CD4-positive, CD25-positive, alpha-beta regulatory T cell (primary cell): ENCODE results near the gene ARID3A. TPM values are rescaled to one million over a fixed set of nuclear protein-coding genes. Genes with fewer than 3 reads are reported as not detected.
"Not testable (repeated sequence)": the region's sequence is repeated elsewhere in the genome, so short reads cannot be mapped to it uniquely, and the experiment has no call there.

Experiments used
- ATAC-seq, 2 donors: fragments of 150-1000 bp; cut with Tn5 transposase; one replicate each; pipeline ENCODE4 v1.10.0; 2021; ENCODE audit warnings: low read depth in 2 of 2, moderate number of reproducible peaks in 2 of 2, moderate library complexity in 1 of 2
- DNase-seq, 3 donors: peaks; one replicate each; pipeline versions ENCODE4 v3.0.0 to v3.0.0-alpha.2; 2012 to 2022; ENCODE audit warnings: mixed read lengths in 1 of 3
- H3K27ac ChIP-seq: one replicate; pipeline ENCODE4 v1.7.0; 2013; ENCODE audit warnings: mild to moderate bottlenecking, low read length; ENCODE audit not compliant: insufficient read depth, poor library complexity, severe bottlenecking
- H3K27me3 ChIP-seq: one replicate; pipeline ENCODE4 v1.7.0; 2013; ENCODE audit warnings: low read length; ENCODE audit not compliant: control insufficient read depth, insufficient read depth
- H3K36me3 ChIP-seq: one replicate; pipeline ENCODE4 v1.7.0; 2013; ENCODE audit warnings: mild to moderate bottlenecking, low read length, moderate library complexity; ENCODE audit not compliant: control insufficient read depth, insufficient read depth
- H3K4me1 ChIP-seq: 2 replicates; pipeline ENCODE4 v1.7.0; 2013; ENCODE audit warnings: mild to moderate bottlenecking, low read length; ENCODE audit not compliant: insufficient read depth, control insufficient read depth, poor library complexity, severe bottlenecking
- H3K4me3 ChIP-seq: one replicate; pipeline ENCODE4 v1.7.0; 2013; ENCODE audit warnings: low read depth, mild to moderate bottlenecking, low read length, moderate library complexity
- H3K9me3 ChIP-seq, 2 experiments: 1 replicate in 1 of 2; 2 replicates in 1 of 2; pipeline ENCODE4 v1.7.0; 2013; ENCODE audit warnings: low read length in 2 of 2, mild to moderate bottlenecking in 1 of 2, moderate library complexity in 1 of 2; ENCODE audit not compliant: control insufficient read depth in 2 of 2
- H3K27ac Mint-ChIP-seq, 3 donors: one replicate each; pipeline ENCODE4 v1.8.0; 2020 to 2022; ENCODE audit warnings: mild to moderate bottlenecking in 3 of 3, mixed read lengths in 3 of 3, moderate library complexity in 2 of 3
- H3K27me3 Mint-ChIP-seq: one replicate; pipeline ENCODE4 v1.8.0; 2022; ENCODE audit warnings: mild to moderate bottlenecking, mixed read lengths
- H3K36me3 Mint-ChIP-seq: one replicate; pipeline ENCODE4 v1.8.0; 2020; ENCODE audit warnings: mixed read lengths
- H3K4me1 Mint-ChIP-seq, 4 donors: one replicate each; pipeline ENCODE4 v1.8.0; 2020 to 2022; ENCODE audit warnings: mixed read lengths in 4 of 4, mild to moderate bottlenecking in 1 of 4
- H3K4me3 Mint-ChIP-seq, 4 donors: one replicate each; pipeline ENCODE4 v1.8.0; 2020 to 2022; ENCODE audit warnings: mild to moderate bottlenecking in 4 of 4, mixed read lengths in 4 of 4, moderate library complexity in 3 of 4
- H3K9me3 Mint-ChIP-seq, 7 donors: one replicate each; pipeline ENCODE4 v1.8.0; 2020 to 2022; ENCODE audit warnings: mixed read lengths in 7 of 7, mild to moderate bottlenecking in 3 of 7, moderate library complexity in 2 of 7
- polyA plus RNA-seq, 4 donors: library from polyadenylated mRNA; unstranded; fragments of 300-500 nt; fragmentation: Illumina TruSeq; gene quantifications; one replicate each; pipeline ENCODE4 v1.2.3, GENCODE V29; 2021
- total RNA-seq: library from RNA; stranded (reverse); gene quantifications from one replicate; pipeline ENCODE4 v1.2.3, GENCODE V29; 2022

Gene ARID3A, protein sequence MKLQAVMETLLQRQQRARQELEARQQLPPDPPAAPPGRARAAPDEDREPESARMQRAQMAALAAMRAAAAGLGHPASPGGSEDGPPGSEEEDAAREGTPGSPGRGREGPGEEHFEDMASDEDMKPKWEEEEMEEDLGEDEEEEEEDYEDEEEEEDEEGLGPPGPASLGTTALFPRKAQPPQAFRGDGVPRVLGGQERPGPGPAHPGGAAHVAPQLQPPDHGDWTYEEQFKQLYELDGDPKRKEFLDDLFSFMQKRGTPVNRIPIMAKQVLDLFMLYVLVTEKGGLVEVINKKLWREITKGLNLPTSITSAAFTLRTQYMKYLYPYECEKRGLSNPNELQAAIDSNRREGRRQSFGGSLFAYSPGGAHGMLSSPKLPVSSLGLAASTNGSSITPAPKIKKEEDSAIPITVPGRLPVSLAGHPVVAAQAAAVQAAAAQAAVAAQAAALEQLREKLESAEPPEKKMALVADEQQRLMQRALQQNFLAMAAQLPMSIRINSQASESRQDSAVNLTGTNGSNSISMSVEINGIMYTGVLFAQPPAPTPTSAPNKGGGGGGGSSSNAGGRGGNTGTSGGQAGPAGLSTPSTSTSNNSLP
- total RNA-seq (14.4 TPM), polyA plus RNA-seq (1 to 10 TPM in 2 of 4 donors, under 1 TPM in 2; 0.63 to 1.4 (median 0.99) TPM)

DNA sequence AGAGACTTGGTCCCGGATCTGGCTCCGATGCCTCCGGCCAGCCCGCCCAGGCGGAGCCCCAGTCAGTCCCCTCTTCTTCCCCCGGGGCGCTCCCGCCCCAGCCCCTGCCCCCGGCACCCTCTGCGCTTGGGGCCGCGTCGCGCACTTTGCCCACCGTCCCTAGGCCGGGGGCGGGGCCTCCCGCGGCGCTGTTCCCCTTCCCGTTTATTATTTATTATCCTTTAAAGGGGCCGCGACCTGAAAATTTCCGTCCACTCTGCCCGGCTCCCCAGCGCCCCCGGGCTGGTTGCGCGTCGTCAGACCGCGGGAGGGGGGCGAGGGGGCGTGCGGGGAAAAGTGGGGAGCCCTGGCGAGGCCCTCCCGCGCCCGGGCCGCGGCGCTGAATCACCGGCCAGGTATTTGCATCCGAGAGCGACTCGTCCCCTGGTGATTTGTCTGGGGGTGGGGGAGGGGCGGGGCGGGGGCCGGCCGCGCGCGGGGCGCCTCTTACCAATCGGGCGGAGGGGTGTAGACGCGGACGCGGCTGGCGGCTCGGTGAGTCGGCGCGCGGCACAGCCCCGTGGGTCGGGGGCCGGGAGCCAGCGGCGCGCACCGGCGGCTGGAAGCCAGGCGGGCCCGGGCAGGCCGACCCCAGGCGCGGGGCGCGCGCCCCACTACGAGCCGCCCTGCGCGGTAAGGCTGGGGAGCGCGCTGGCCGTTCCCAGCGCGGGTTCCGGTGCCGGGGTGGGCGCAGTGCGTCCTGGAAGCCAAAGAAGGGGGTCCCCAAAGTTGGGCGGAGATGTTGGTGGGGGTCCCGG lies at the start of gene ARID3A:
Gene ARID3A (plus strand): TSS at position 510 of the 797 bp plus-strand sequence. CDS start 3,494 bp downstream, outside the sequence.
- peak within 1 kb of the TSS; percentile 65 for H3K4me3 ChIP-seq
- H3K9me3 ChIP-seq: no peaks in the 10 kb centered on the region

DNA sequence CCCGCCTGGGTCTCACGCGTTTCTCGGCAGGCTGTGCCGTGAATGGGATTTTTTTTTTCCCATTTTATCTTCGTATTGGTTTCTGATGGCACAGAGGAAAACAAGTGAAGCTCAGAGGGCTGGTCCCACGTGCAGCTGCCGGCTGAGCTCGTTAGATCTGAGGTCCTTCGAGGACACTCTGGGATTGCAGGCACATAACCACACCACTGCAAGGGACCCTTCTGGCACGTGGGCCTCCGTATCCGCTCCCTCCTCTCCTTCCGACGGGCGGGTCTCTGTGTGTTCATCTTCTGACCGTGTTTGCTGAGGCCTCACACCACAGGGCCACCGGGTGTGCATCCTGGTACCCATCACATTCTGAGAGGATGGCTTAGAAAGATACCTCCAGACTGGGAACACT lies 49.7 kb upstream of the ARID3A start:
- Mint-ChIP-seq H3K4me1 (peaks cover 0 to 17% (median 3%) of the 10 kb centered on the region in 4 donors), H3K4me3 (no peak overlapping the region), H3K27ac (peak overlapping the region in 1 of 3 donors; percentile 54), H3K36me3 (peaks cover 4% of the 10 kb centered on the region), H3K9me3 (peaks cover 0 to 3% (median 0%) of the 10 kb centered on the region in 7 donors), H3K27me3 (peaks cover 5% of the 10 kb centered on the region)
- H3K27ac ChIP-seq: no peak overlapping the region
- H3K27me3 ChIP-seq: no peaks in the 10 kb centered on the region
- peaks cover 14% of the 10 kb centered on the region for H3K4me1 ChIP-seq
- H3K36me3 ChIP-seq: peaks cover 18% of the 10 kb centered on the region
- DNase-seq (no peak), ATAC-seq (no peak)
- H3K9me3 ChIP-seq: no peaks in the 10 kb centered on the region
- H3K4me3 ChIP-seq: no peak overlapping the region

More for the DNA sequence above, at the start of gene ARID3A:
- Mint-ChIP-seq H3K4me3 (peak within 1 kb of the TSS; percentile 81 to 94 (median 85)), H3K27ac (peak within 1 kb of the TSS in 2 of 3 donors; percentile 43 to 46), H3K27me3 (peaks cover 17% of the 10 kb centered on the region), H3K36me3 (no peaks in the 10 kb centered on the region), H3K4me1 (peaks cover 0 to 27% (median 9%) of the 10 kb centered on the region in 4 donors), H3K9me3 (peaks cover 0 to 3% (median 0%) of the 10 kb centered on the region in 7 donors)
- peak; percentile 65 to 86 (median 83) for DNase-seq
- Histone ChIP-seq H3K36me3 (no peaks in the 10 kb centered on the region), H3K4me1 (peaks cover 30% of the 10 kb centered on the region), H3K27ac (peak within 1 kb of the TSS; percentile 69), H3K27me3 (no peaks in the 10 kb centered on the region)
- ATAC-seq: peak; percentile 75 to 77

DNA sequence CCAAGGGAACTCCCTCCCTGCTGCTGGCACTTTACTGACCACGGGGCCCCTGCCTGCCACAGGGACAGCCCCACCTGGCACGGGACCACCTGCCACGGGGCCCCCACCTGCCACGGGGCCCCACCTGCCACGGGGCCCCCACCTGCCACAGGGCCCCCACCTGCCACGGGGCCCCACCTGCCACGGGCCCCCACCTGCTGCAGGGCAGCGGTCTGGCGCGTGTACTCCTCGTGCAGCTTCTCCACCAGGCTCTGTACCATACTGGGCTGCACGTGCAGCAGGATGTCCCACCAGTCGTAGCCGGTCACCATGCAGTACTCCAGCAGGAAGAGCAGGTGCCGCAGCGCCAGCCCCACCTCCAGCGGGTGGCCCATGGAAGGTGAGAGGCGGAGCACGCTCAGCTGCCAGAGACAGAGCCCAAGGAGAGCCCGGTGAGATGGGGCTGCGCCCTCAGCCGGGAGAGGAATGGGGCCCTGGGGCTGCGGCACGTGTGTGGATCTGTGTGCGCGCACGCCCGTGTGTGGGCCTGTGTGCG lies 49.0 kb upstream of the ARID3A start:
- Mint-ChIP-seq H3K36me3 (peaks cover 4% of the 10 kb centered on the region), H3K4me3 (no peak overlapping the region)
- ATAC-seq: no peak

DNA sequence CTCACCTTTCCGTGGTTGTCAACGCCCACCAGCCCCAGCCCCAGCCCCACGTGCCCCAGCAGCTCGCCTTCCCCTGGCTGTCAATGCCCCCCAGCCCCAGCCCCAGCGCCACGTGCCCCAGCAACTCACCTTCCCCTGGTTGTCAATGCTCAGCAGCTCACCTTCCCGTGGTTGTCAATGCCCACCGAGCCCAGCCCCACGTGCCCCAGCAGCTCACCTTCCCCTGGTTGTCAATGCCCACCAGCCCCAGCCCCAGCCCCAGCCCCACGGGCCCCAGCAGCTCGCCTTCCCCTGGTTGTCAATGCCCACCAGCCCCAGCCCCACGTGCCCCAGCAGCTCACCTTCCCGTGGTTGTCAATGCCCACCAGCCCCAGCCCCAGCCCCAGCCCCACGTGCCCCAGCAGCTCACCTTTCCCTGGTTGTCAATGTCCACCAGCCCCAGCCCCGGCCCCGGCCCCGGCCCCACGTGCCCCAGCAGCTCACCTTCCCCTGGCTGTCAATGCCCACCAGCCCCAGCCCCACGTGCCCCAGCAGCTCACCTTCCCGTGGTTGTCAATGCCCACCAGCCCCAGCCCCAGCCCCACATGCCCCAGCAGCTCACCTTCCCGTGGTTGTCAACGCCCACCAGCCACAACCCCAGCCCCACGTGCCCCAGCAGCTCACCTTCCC lies 47.7 kb upstream of the ARID3A start:
- not testable (repeated sequence) for H3K27ac ChIP-seq, H3K4me3 ChIP-seq, ATAC-seq, H3K9me3 Mint-ChIP-seq, H3K4me3 Mint-ChIP-seq, H3K27me3 Mint-ChIP-seq, H3K4me1 ChIP-seq, H3K36me3 Mint-ChIP-seq, H3K9me3 ChIP-seq, H3K4me1 Mint-ChIP-seq, DNase-seq, H3K27me3 ChIP-seq
- peak overlapping the region in 1 of 3 donors; percentile 26 for H3K27ac Mint-ChIP-seq
- H3K36me3 ChIP-seq: peaks cover 35% of the 10 kb centered on the region

More for the DNA sequence above, 49.0 kb upstream of the ARID3A start:
- Histone ChIP-seq H3K27me3 (no peaks in the 10 kb centered on the region), H3K27ac (no peak overlapping the region), H3K36me3 (peaks cover 25% of the 10 kb centered on the region), H3K4me1 (peaks cover 13% of the 10 kb centered on the region), H3K9me3 (no peaks in the 10 kb centered on the region), H3K4me3 (no peak overlapping the region)
- H3K27ac Mint-ChIP-seq: peak overlapping the region in 1 of 3 donors; percentile 89
- H3K4me1 Mint-ChIP-seq: peaks cover 0 to 14% (median 3%) of the 10 kb centered on the region in 4 donors
- peaks cover 0 to 3% (median 0%) of the 10 kb centered on the region in 7 donors for H3K9me3 Mint-ChIP-seq
- DNase-seq: no peak
- H3K27me3 Mint-ChIP-seq: peaks cover 5% of the 10 kb centered on the region

DNA sequence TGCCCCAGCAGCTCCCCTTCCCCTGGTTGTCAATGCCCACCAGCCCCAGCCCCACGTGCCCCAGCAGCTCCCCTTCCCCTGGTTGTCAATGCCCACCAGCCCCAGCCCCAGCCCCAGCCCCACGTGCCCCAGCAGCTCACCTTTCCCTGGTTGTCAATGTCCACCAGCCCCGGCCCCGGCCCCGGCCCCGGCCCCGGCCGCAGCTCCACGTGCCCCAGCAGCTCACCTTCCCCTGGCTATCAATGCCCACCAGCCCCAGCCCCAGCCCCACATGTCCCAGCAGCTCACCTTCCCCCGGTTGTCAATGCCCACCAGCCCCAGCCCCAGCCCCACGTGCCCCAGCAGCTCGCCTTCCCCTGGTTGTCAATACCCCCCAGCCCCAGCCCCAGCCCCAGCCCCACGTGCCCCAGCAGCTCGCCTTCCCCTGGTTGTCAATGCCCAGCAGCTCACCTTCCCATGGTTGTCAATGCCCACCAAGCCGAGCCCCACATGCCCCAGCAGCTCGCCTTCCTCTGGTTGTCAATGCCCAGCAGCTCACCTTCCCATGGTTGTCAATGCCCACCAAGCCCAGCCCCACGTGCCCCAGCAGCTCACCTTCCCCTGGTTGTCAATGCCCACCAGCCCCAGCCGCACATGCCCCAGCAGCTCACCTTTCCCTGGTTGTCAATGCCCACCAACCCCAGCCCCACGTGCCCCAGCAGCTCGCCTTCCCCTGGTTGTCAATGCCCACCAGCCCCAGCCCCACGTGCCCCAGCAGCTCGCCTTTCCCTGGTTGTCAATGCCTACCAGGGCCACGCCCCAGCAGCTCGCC lies 46.9 kb upstream of the ARID3A start:
- not testable (repeated sequence) for H3K4me1 ChIP-seq, H3K4me3 Mint-ChIP-seq, H3K27me3 Mint-ChIP-seq, H3K4me3 ChIP-seq, H3K36me3 Mint-ChIP-seq, H3K27me3 ChIP-seq, H3K9me3 ChIP-seq, DNase-seq, H3K9me3 Mint-ChIP-seq, H3K4me1 Mint-ChIP-seq, H3K27ac ChIP-seq, ATAC-seq
- peak overlapping the region in 2 of 3 donors; percentile 1 to 86 for H3K27ac Mint-ChIP-seq
- peaks cover 39% of the 10 kb centered on the region for H3K36me3 ChIP-seq

DNA sequence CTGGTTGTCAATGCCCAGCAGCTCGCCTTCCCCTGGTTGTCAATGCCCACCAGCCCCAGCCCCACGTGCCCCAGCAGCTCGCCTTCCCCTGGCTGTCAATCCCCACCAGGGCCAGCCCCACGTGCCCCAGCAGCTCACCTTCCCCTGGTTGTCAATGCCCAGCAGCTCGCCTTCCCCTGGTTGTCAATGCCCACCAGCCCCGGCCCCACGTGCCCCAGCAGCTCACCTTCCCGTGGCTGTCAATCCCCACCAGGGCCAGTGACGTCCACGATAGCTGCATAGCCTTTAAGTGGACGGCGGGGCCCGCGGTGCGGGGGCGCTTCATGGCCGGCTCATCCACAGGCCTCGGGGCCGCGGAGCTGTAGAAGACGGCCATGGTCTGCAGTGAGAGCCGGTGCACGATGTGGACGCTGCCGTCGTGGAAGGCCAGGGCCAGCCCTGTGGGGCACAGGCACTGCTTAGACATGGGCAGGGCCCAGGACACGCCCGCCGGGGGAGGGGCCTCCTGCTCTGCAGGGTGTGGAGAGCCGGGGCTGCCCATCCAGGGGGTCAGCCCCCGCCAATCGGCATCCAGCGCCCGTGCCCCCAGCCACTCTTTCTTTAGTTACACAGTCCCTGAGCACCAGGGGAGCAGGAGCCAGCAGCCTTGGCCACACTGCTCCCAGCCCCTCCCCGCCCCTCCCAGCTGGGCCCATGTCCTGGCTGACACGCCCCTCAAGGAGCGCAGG lies 46.0 kb upstream of the ARID3A start:
- Histone ChIP-seq H3K36me3 (peaks cover 42% of the 10 kb centered on the region), H3K9me3 (no peaks in the 10 kb centered on the region), H3K4me1 (no peaks in the 10 kb centered on the region), H3K27me3 (no peaks in the 10 kb centered on the region), H3K4me3 (no peak overlapping the region), H3K27ac (no peak overlapping the region)
- no peaks in the 10 kb centered on the region for H3K9me3 Mint-ChIP-seq
- DNase-seq (no peak), ATAC-seq (no peak)
- H3K4me1 Mint-ChIP-seq: peaks cover 0 to 3% (median 0%) of the 10 kb centered on the region in 4 donors
- H3K27ac Mint-ChIP-seq: peak overlapping the region in 1 of 3 donors; percentile 86
- no peak overlapping the region for H3K4me3 Mint-ChIP-seq
- H3K27me3 Mint-ChIP-seq: no peaks in the 10 kb centered on the region
- peaks cover 4% of the 10 kb centered on the region for H3K36me3 Mint-ChIP-seq
